ENCODE results near the gene NIPAL4.
"Not testable (repeated sequence)": the region's sequence is repeated elsewhere in the genome, so short reads cannot be mapped to it uniquely, and the experiment has no call there.

NIPAL4 gene

GRCh38 chr5:157463621-157464518, 3.9 kb downstream of the NIPAL4 start:
- no peak for DNase-seq

- DNase-seq, result no peak
Observed at GRCh38 chr5:157464519-157465171, 4.6 kb downstream of the NIPAL4 start.

GRCh38 chr5:157468293-157468965, 8.4 kb downstream of the NIPAL4 start:
- no peak for DNase-seq

GRCh38 chr5:157469073-157469472, 9.1 kb downstream of the NIPAL4 start:
- no peak for DNase-seq

DNA sequence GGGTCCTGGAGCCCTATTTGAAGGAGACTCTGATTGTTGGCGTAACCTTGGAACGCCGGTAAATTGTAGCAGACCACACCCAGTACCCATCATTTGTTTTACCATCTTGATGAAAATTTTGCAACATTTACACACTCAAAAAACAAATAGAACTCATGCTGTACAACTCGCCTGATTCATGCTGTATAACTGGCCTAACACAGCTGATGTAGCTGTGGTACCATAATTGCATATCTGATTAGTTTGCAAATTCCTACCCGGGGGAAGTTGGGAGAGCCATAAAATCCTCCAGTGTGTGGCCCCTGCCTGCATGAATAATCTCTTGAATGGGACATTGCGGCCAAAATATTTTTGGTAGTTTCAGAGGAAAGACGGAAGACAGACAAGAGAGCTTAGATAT, 9.7 kb downstream of the NIPAL4 start:
- DNase-seq, result no peak

DNA sequence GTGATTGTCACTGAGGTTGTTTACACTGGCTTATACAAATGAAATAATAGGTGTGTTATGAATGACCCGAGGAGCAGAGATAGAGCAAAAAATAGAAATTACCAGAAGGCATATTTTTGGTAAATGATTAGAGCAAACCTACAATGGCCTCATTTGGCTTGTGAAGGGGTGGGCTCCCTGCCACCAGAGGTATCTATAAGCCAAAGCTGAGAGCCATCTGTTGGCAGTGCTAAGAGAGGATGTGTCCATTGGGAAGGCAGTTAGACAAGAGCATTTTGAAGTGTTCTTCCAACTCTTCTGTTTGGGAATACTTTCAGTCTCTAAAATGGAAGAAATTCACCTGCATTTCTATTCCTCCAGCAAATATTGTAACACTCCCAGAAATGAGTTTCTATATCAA, 10.6 kb downstream of the NIPAL4 start:
- DNase-seq, result no peak

- no peak for DNase-seq
Observed at GRCh38 chr5:157471709-157472108, 11.7 kb downstream of the NIPAL4 start.

DNA sequence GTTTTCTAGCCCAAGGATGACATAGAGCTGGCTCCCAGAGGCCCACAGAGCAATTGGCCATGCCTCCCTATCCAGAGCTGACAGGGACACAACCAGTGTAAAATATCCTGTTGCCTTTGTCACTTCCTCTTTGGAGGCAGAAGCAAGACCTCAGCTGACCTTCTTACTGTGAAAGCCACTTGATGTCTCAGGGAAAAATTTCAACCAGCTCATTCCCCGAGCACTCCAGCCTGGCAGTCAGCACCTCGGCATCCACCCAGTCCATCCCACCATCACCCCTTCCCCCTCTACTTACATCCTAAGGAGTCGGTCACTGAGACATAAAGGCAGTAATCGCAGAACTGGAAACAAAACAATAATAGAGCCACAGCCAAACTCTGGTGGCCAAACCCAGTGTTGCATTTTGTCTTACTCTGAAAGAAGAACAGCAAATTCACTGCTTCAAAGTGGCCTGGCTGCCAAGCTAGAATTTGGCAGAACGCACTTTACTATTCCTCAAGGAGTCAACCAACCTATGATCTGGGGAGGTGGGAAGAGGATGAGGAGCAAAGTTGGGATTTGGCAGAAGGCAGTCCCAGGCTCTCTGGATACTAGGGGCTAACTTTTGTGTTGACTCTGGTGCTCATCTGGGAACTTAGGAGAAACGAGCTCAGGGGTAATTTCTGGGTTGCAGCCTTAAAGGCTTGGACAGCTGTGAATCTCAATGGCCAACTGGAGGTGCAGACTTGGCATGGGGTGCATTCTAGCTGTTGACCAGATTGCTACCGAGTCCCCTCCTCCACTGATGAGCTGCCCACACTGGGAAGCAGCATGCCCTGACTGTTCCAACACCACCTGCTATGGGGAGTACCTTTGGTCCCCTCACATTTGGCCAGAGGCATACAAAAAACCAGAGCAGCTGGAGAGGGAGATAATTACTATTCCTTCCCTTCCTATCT, 13.6 kb downstream of the NIPAL4 start:
- DNase-seq, result no peak

GRCh38 chr5:157475432-157475831, 15.4 kb downstream of the NIPAL4 start:
- DNase-seq, result no peak

DNA sequence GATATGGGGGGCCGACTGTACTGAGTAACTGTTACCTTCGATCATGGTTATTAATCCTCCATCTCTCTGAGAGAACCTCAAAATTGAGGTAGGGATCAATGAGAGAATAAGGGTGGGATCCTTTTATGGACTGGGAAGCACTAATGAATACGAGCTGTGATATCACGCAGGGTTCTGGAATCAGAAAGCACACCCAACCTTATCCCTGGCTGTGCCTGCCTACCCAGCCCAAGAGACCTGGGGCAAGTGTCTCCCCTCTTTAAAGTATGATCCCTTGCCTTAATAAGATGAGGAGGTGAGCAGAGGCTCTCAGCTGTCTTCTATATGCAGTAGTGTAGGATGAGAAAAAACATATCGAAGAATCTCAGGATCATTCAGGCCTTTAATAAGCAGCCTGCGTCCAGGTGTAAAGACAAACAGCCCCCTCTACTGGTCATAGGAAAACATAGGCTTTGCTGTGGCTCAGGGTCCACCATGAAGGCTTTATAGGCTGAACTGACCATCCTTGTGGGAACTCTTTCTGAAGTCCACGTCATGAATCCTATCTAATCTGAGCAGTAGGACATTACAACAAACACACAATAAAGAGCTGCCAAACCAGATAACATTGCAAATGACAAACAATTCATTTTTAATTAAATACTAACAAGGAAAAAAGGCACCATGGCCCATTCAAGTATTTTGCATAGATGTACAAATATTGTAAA, 16.8 kb downstream of the NIPAL4 start:
- DNase-seq, result peak; percentile 57 to 86

GRCh38 chr5:157477814-157478494, 17.9 kb downstream of the NIPAL4 start:
- DNase-seq, result no peak

GRCh38 chr5:157478726-157479125, 18.7 kb downstream of the NIPAL4 start:
- no peak for DNase-seq

GRCh38 chr5:157479166-157479565, 19.2 kb downstream of the NIPAL4 start:
- no peak for DNase-seq

DNA sequence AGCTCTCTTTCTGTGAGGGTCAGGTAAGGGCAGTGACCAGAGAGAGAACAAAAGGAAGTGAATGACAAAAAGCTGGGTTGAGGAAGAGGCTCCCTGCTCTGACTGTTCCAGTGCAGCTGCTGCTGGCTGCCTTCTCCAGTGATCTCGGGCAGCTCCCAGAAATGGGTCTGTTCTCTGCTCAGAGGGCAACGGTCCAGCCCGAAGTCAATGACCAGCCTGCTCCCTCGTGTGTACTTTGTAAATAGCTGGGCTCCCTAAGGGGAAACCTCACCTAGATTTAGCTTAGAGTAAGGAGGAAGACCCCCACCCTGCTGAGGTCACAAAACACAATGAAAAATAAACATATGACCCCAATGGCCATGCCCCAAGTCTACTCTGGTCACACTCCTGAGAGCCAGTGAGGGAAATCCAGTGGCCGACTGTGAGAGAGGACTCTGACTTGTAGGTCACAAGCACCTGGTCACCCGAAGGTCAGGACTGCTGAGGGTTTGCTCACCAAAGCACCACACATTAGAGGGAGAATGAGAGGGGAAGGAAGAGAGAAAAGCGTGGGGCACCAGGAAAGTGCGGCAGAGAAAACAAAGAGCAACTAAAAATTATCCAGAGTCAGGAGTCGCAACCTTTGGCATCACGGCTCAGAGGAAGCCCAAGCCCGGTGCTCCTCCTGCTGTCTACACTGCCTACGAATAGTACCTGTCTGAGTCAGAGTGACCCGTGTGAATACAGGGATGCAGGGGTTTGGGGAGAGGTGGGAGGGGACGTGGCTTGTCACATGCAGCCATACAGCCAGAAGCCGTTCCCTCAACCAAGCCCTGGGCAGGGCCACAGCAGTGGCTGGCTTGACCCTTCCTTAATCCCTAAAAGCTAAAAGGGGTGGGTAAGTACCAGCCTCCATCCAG, 19.8 kb downstream of the NIPAL4 start:
- DNase-seq, result no peak

- no peak for DNase-seq
Observed at GRCh38 chr5:157481265-157481664, 21.3 kb downstream of the NIPAL4 start.

DNA sequence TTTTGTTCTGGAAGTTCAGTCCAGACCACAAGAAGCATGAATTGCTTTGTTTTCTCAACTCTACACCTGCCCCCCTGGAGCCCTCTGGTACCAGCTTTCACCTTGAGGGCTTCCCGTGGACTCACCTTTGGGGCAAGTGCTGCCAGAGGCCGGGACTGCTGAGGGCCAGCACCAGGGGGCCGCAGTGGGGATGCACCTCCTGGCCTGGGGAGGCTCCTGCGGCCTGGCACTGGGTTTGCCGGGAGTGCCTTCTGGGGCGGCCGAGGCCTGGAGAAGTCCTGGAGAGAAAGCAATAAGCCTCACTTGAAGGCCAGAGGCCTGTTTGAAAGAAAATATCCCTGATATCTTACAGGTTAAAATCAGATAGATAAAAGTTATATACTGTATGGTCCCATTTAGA, 21.7 kb downstream of the NIPAL4 start:
- no peak for DNase-seq

DNA sequence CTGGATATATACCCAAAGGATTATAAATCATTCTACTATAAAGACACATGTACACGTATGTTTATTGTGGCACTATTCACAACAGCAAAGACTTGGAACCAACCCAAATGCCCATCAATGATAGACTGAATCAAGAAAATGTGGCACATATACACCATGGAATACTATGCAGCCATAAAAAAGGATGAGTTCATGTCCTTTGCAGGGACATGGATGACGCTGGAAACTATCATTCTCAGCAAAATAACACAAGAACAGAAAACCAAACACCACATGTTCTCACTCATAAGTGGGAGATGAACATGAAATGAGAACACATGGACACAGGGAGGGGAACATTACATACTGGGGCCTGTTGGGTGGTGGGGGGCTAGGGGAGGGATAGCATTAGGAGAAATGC, 22.7 kb downstream of the NIPAL4 start:
- not testable (repeated sequence) for DNase-seq

DNA sequence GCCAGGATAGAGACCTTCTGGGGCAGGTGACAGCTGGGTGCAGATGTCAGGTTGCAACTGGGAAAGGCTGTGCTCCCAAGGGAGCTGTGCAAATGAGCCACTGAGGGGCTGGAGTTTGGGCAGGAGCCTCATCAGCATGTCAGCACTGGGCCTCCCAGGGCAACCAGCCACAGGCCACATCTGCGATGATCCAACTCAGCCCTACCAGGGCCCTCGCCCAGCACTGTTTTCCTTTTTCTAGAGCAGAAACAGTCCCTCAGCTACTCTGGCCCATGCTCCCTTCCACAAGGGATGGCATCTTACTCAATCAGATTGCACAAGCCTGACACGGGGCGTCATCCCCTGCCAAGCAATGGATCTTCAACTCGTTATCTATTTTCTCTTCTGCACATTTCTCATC, 24.8 kb downstream of the NIPAL4 start:
- no peak for DNase-seq

GRCh38 chr5:157485340-157485739, 25.3 kb downstream of the NIPAL4 start:
- DNase-seq, result no peak

DNA sequence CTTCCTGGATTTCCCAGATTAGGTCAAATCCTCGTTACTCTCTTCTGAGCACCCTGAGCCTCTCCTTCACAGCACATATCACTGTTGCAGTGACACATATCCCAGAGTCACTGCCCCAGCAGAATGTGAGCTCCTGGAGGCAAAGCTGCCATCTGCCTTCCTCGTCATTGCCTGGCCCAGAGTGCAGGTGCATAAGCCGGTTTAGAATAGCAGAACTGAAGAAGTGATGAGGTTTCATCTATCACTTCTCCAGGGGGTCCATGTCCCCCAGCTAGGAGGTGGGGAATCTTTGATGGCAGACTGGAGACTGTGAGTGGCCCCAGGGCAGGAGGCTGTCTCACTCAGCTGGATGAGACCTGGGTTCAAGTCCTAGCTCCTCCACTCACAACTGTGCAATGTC, 25.8 kb downstream of the NIPAL4 start:
- no peak for DNase-seq
